ENCODE data around the gene PRKG1. TPM values are rescaled to one million over a fixed set of nuclear protein-coding genes. Genes with fewer than 3 reads are reported as not detected.

The PRKG1 gene
- total RNA-seq, 4 donors from 2014 or later: 24.5 to 46.1 (median 37.1) TPM

- Histone ChIP-seq H3K36me3 (no peaks in the 10 kb centered on the region), H3K4me3 (no peak overlapping the region), H3K27ac (replicated peaks in 1 of 4) (no peak overlapping the region), H3K9me3 (no peaks in the 10 kb centered on the region), H3K4me1 (peaks cover 16 to 34% (median 26%) of the 10 kb centered on the region in 4 donors), H3K27me3 (no peaks in the 10 kb centered on the region)
- TF ChIP-seq CTCF (IDR thresholded peaks at IDR 0.05) (no peak), EP300 (IDR thresholded peaks at IDR 0.05) (no peak), POLR2AphosphoS5 (IDR thresholded peaks at IDR 0.05) (no peak), POLR2A (IDR thresholded peaks at IDR 0.05; ENCODE audit: low read depth) (no peak)
- intact Hi-C loops (cut with DNase I): loop anchor here (5.0 to 10.0 kb wide), 2 partner anchors 248 to 521 kb away; no protein-coding TSS in a partner anchor
- no peak for DNase-seq (ENCODE audit: extremely low spot score)
- WGBS: 58% methylated on average over 2 of the region's 2 CpGs
These were observed 881.4 kb downstream of the PRKG1 start for GRCh38 chr10:51955696-51956095.

GRCh38 chr10:51956822-51957221, 882.5 kb downstream of the PRKG1 start:
- no peak overlapping the region for H3K4me3 ChIP-seq
- DNase-seq (ENCODE audit: extremely low spot score): no peak
- peaks cover 5 to 31% (median 21%) of the 10 kb centered on the region in 4 donors for H3K4me1 ChIP-seq
- no peaks in the 10 kb centered on the region for H3K36me3 ChIP-seq
- H3K27me3 ChIP-seq: no peaks in the 10 kb centered on the region
- H3K9me3 ChIP-seq: no peaks in the 10 kb centered on the region
- intact Hi-C loops (cut with DNase I): loop anchor here (5.0 to 10.0 kb wide), 2 partner anchors 250 to 522 kb away; no protein-coding TSS in a partner anchor
- no peak overlapping the region for H3K27ac ChIP-seq (replicated peaks in 1 of 4)
- TF ChIP-seq POLR2A (IDR thresholded peaks at IDR 0.05; ENCODE audit: low read depth) (no peak), EP300 (IDR thresholded peaks at IDR 0.05) (no peak), POLR2AphosphoS5 (IDR thresholded peaks at IDR 0.05) (no peak), CTCF (IDR thresholded peaks at IDR 0.05) (no peak)

GRCh38 chr10:51960494-51960895, 886.2 kb downstream of the PRKG1 start:
- Histone ChIP-seq H3K9me3 (no peaks in the 10 kb centered on the region), H3K36me3 (no peaks in the 10 kb centered on the region), H3K27me3 (no peaks in the 10 kb centered on the region), H3K4me3 (no peak overlapping the region), H3K27ac (replicated peaks in 1 of 4) (no peak overlapping the region), H3K4me1 (peaks cover 3 to 16% (median 10%) of the 10 kb centered on the region in 4 donors)
- 7% methylated on average over 8 of the region's 8 CpGs for WGBS
- TF ChIP-seq CTCF (IDR thresholded peaks at IDR 0.05) (peak; percentile 54 to 63 (median 62)), POLR2A (IDR thresholded peaks at IDR 0.05; ENCODE audit: low read depth) (no peak), POLR2AphosphoS5 (IDR thresholded peaks at IDR 0.05) (peak in 1 of 2 donors; percentile 16), EP300 (IDR thresholded peaks at IDR 0.05) (no peak)
- intact Hi-C loops (cut with DNase I): loop anchor here (5.0 to 10.0 kb wide), 2 partner anchors 254 to 888 kb away; partner anchors contain the start of gene PRKG1
- DNase-seq (ENCODE audit: extremely low spot score): no peak

- 89% methylated on average over 3 of the region's 3 CpGs for WGBS
- Histone ChIP-seq H3K4me3 (no peak overlapping the region), H3K36me3 (no peaks in the 10 kb centered on the region), H3K9me3 (no peaks in the 10 kb centered on the region), H3K4me1 (peaks cover 3 to 16% (median 10%) of the 10 kb centered on the region in 4 donors), H3K27me3 (no peaks in the 10 kb centered on the region), H3K27ac (replicated peaks in 1 of 4) (no peak overlapping the region)
- TF ChIP-seq POLR2AphosphoS5 (IDR thresholded peaks at IDR 0.05): no peak
- TF ChIP-seq CTCF (IDR thresholded peaks at IDR 0.05): no peak
- no peak for TF ChIP-seq EP300 (IDR thresholded peaks at IDR 0.05)
- TF ChIP-seq POLR2A (IDR thresholded peaks at IDR 0.05; ENCODE audit: low read depth): no peak
- DNase-seq (ENCODE audit: extremely low spot score): no peak
- intact Hi-C loops (cut with DNase I): loop anchor here (5.0 to 10.0 kb wide), 2 partner anchors 253 to 889 kb away; partner anchors contain the start of gene PRKG1
These were observed 887.1 kb downstream of the PRKG1 start for GRCh38 chr10:51961401-51961800.

- intact Hi-C loops (cut with DNase I): loop anchor here (5.0 to 10.0 kb wide), 2 partner anchors 250 to 892 kb away; partner anchors contain the start of gene PRKG1
- no peak for DNase-seq (ENCODE audit: extremely low spot score)
These were observed 890.3 kb downstream of the PRKG1 start for GRCh38 chr10:51964630-51965029.

More at GRCh38 chr10:51964630-51965029, 890.3 kb downstream of the PRKG1 start:
- Histone ChIP-seq H3K9me3 (no peaks in the 10 kb centered on the region), H3K36me3 (no peaks in the 10 kb centered on the region), H3K27ac (replicated peaks in 1 of 4) (no peak overlapping the region), H3K27me3 (no peaks in the 10 kb centered on the region), H3K4me1 (peaks cover 3 to 15% (median 10%) of the 10 kb centered on the region in 4 donors), H3K4me3 (no peak overlapping the region)
- no peak for TF ChIP-seq POLR2AphosphoS5 (IDR thresholded peaks at IDR 0.05)
- TF ChIP-seq EP300 (IDR thresholded peaks at IDR 0.05): no peak
- no peak for TF ChIP-seq POLR2A (IDR thresholded peaks at IDR 0.05; ENCODE audit: low read depth)
- TF ChIP-seq CTCF (IDR thresholded peaks at IDR 0.05): no peak
- 66% methylated on average over 2 of the region's 2 CpGs for WGBS

Data from esophagus muscularis mucosa (tissue), 4 donors.